ENCODE data around the gene TP53. TPM values are rescaled to one million over a fixed set of nuclear protein-coding genes. Genes with fewer than 3 reads are reported as not detected.
A peak's percentile ranks its signal among the peaks of the same experiment; 100 is the strongest.

Gene TP53
- total RNA-seq, 4 donors from 2014 or later, result 14.7 to 16.3 (median 15.6) TPM

DNA sequence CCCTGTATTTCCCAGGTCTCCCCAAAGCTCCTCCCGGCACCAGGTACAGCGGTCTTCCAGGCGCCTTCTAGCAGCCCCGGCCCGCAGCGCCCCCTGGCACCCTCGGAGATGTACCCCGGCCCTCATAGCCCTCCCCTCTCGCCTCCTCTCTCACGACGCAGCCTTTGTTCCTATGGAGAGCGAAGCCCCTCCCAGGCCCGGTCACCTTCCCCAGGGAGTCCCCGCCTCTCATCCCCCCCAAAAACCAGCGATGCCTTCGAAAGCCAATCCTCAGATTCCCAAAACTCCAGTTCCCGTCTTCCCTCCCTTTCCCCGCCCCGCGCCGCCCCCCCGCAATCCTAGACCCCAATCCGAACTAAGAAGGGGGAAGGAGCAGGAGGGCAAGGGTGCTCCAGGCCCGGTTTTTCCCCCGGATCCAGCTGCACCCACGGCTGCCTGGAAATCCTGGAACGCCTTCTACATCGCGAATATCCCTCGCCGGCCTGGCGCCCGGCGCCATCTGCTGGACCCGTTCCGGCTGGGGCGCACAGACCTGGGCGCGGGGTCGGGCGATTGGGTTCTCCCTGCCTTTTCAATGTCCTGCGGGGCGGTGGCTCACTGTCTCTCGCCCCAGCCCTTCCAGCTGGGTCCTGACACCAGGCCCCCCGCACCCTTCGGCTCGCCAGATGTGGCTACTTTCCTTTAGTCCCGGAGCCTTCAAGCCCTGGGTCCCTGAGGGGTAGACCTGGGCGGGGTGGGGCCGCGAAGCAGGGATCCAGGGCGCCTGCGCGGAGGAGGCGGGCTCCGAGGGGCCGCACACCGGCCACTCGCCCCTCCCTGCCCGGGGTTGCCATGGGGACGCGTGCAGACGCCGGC, 29.8 kb upstream of the TP53 start, which contains the start of gene DNAH2:
Gene DNAH2, plus strand, starts transcription at position 844 of the 855 bp plus-strand sequence. CDS start 1,991 bp downstream, outside the sequence.
- WGBS, 2 donors (ENCODE audit: low coverage in 1 of 2), result 0 to 1% methylated on average over 6 to 17 of the region's 64 CpGs
- H3K36me3 ChIP-seq, result no peaks in the 10 kb centered on the region
- no peaks in the 10 kb centered on the region for H3K9me3 ChIP-seq
- peak within 1 kb of the TSS in 3 of 4 donors; percentile 64 to 80 (median 70) for H3K27ac ChIP-seq
- peaks cover 0 to 23% (median 7%) of the 10 kb centered on the region in 3 donors for H3K4me1 ChIP-seq
- TF ChIP-seq CTCF (IDR thresholded peaks at IDR 0.05) (peak in 2 of 4 experiments; percentile 45 to 71), POLR2A (IDR thresholded peaks at IDR 0.05) (no peak), POLR2AphosphoS5 (IDR thresholded peaks at IDR 0.05) (peak; percentile 37), EP300 (IDR thresholded peaks at IDR 0.05) (no peak)
- H3K27me3 ChIP-seq, result peaks cover 49% of the 10 kb centered on the region
- peak; percentile 88 for ATAC-seq
- peak within 1 kb of the TSS; percentile 45 to 64 for H3K4me3 ChIP-seq

DNA sequence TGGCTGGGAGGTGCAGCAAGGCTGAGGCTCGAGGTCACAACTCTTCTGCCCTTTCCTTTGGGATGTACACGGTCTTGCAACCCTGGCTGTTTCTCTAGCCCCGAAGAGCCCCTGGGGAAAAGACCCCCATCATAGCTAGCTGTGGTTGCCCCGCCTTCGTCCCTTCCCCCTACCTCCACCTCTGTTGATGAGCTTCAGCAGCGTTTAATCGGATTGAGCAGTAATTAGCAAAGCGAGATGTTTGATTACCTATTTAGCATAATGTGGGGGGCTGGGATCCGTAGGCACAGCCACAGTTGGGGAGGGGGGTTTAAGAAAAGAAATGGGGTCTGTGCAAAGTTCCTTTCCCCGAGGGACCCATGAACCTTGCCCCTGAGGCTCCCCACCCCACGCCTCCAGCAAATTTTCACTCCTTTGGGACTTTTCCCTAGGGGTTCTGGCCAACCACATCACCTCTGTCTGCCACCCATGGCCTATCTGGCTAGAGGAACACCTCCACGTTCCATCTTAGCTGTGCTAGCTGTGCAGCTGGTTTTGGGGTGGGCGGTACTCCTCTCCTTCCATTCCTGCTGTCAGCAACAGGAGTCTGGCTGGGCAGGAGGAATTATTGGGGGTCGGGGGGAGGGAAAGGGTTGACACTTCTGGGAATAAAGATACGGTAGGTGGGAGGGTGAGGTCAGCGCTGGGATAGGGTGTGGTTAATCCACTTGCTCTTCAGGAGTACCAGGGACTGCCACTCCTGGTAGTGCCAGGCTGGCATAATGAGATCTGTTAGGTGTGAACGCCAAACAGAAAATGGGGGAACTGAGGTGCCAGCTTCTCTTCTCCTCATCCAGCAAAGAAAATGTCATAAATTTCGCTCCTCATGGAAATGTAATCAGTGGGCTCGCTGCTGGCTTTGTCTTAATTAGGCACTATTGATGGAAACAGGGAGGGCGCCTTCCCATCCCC, 28.9 kb upstream of the TP53 start:
- Histone ChIP-seq H3K36me3 (no peaks in the 10 kb centered on the region), H3K27ac (peak overlapping the region in 3 of 4 donors; percentile 64 to 80 (median 70)), H3K4me3 (peak overlapping the region; percentile 45 to 64), H3K27me3 (peaks cover 51% of the 10 kb centered on the region), H3K9me3 (no peaks in the 10 kb centered on the region), H3K4me1 (peaks cover 0 to 23% (median 7%) of the 10 kb centered on the region in 3 donors)
- TF ChIP-seq EP300 (IDR thresholded peaks at IDR 0.05), result no peak
- no peak for TF ChIP-seq POLR2A (IDR thresholded peaks at IDR 0.05)
- no peak for TF ChIP-seq CTCF (IDR thresholded peaks at IDR 0.05)
- no peak for TF ChIP-seq POLR2AphosphoS5 (IDR thresholded peaks at IDR 0.05)
- WGBS, 2 donors (ENCODE audit: low coverage in 1 of 2), result 24 to 29% methylated on average over 7 to 16 of the region's 20 CpGs
- no peak for ATAC-seq

GRCh38 chr17:7714721-7715594, 27.7 kb upstream of the TP53 start:
- H3K36me3 ChIP-seq, result no peaks in the 10 kb centered on the region
- no peaks in the 10 kb centered on the region for H3K9me3 ChIP-seq
- WGBS, 2 donors (ENCODE audit: low coverage in 1 of 2), result 61 to 100% methylated on average over 1 to 5 of the region's 10 CpGs
- no peak for TF ChIP-seq POLR2A (IDR thresholded peaks at IDR 0.05)
- no peak for TF ChIP-seq POLR2AphosphoS5 (IDR thresholded peaks at IDR 0.05)
- no peak for TF ChIP-seq CTCF (IDR thresholded peaks at IDR 0.05)
- TF ChIP-seq EP300 (IDR thresholded peaks at IDR 0.05), result no peak
- ATAC-seq, result no peak
- H3K4me3 ChIP-seq, result no peak overlapping the region
- H3K27me3 ChIP-seq, result peaks cover 63% of the 10 kb centered on the region
- H3K4me1 ChIP-seq, result peaks cover 0 to 23% (median 7%) of the 10 kb centered on the region in 3 donors
- H3K27ac ChIP-seq, result no peak overlapping the region

- H3K36me3 ChIP-seq, result no peaks in the 10 kb centered on the region
- no peak overlapping the region for H3K27ac ChIP-seq
- no peak for ATAC-seq
- H3K9me3 ChIP-seq, result no peaks in the 10 kb centered on the region
- peaks cover 0 to 23% (median 7%) of the 10 kb centered on the region in 3 donors for H3K4me1 ChIP-seq
- H3K4me3 ChIP-seq, result no peak overlapping the region
- WGBS, 2 donors (ENCODE audit: low coverage in 1 of 2), result 32 to 67% methylated on average over 1 to 4 of the region's 9 CpGs
- no peak for TF ChIP-seq CTCF (IDR thresholded peaks at IDR 0.05)
- no peak for TF ChIP-seq POLR2A (IDR thresholded peaks at IDR 0.05)
- TF ChIP-seq EP300 (IDR thresholded peaks at IDR 0.05), result no peak
- TF ChIP-seq POLR2AphosphoS5 (IDR thresholded peaks at IDR 0.05), result no peak
- peaks cover 75% of the 10 kb centered on the region for H3K27me3 ChIP-seq
Measured at GRCh38 chr17:7713782-7714181, 26.5 kb upstream of the TP53 start.
